WTC11 (cell line): ENCODE results near the gene PRSS33. TPM values are rescaled to one million over a fixed set of nuclear protein-coding genes. Genes with fewer than 3 reads are reported as not detected.

Experiments used
- ATAC-seq: fragments of 200-7000 bp; cut with Tn5 transposase; 2 replicates; pipeline ENCODE4 v1.10.0; 2021; ENCODE audit warnings: mild to moderate bottlenecking, moderate library complexity
- CTCF ChIA-PET: fragments of 300-600 bp; sonication (Branson Sonifier 250); formaldehyde crosslinking; loops from one replicate; lab custom pipeline; 2021; ENCODE audit warnings: antibody characterized with exemption; lab: Charles Lee
- POLR2A ChIA-PET: fragments of 350-600 bp; sonication (Branson Sonifier 250); formaldehyde crosslinking; loops from one replicate; lab custom pipeline; 2021; ENCODE audit warnings: antibody characterized with exemption; lab: Charles Lee
- DNase-seq: peaks from one replicate; pipeline ENCODE4 v3.0.0; 2021; ENCODE audit warnings: low spot score
- H3K27ac Mint-ChIP-seq: 2 replicates; pipeline ENCODE4 v1.8.0; 2021; ENCODE audit warnings: mixed read lengths
- H3K27me3 Mint-ChIP-seq: 2 replicates; pipeline ENCODE4 v1.8.0; 2021; ENCODE audit warnings: low read depth, mild to moderate bottlenecking, moderate library complexity, mixed read lengths
- H3K36me3 Mint-ChIP-seq: 2 replicates; pipeline ENCODE4 v1.8.0; 2021; ENCODE audit warnings: mixed read lengths
- H3K4me1 Mint-ChIP-seq: 2 replicates; pipeline ENCODE4 v1.8.0; 2022; ENCODE audit warnings: mixed read lengths
- H3K4me3 Mint-ChIP-seq: 2 replicates; pipeline ENCODE4 v1.8.0; 2021; ENCODE audit warnings: mild to moderate bottlenecking, moderate library complexity, mixed read lengths
- H3K9me3 Mint-ChIP-seq: 2 replicates; pipeline ENCODE4 v1.8.0; 2021; ENCODE audit warnings: mixed read lengths
- GTF2I ChIP-seq: fragments of 250-450 bp; sonication (Bioruptor Pico); conservative IDR thresholded peaks from 2 replicates; pipeline ENCODE4 v1.4.0; 2021; ENCODE audit warnings: mild to moderate bottlenecking
- KAT7 ChIP-seq: sonication (generic); formaldehyde crosslinking; IDR thresholded peaks from 2 replicates; pipeline ENCODE4 v1.8.1; 2023; ENCODE audit warnings: missing genetic modification reagents, mild to moderate bottlenecking, borderline replicate concordance
- NFE2L1 ChIP-seq: sonication (generic); formaldehyde crosslinking; IDR thresholded peaks from 2 replicates; pipeline ENCODE4 v1.8.1; 2023; ENCODE audit warnings: missing genetic modification reagents
- NR1H2 ChIP-seq: sonication (generic); formaldehyde crosslinking; IDR thresholded peaks from 2 replicates; pipeline ENCODE4 v1.9.0; 2021; ENCODE audit warnings: mild to moderate bottlenecking, moderate library complexity, missing genetic modification reagents
- RELA ChIP-seq: sonication (generic); formaldehyde crosslinking; IDR thresholded peaks from 2 replicates; pipeline ENCODE4 v1.8.1; 2022; ENCODE audit warnings: missing genetic modification reagents, mild to moderate bottlenecking, borderline replicate concordance
- ZBTB21 ChIP-seq: sonication (generic); formaldehyde crosslinking; IDR thresholded peaks from 2 replicates; pipeline ENCODE4 v1.8.1; 2023; ENCODE audit warnings: mild to moderate bottlenecking, missing genetic modification reagents, borderline replicate concordance
- ZNF671 ChIP-seq: fragments of 250-450 bp; sonication (Bioruptor Pico); IDR thresholded peaks from 2 replicates; pipeline ENCODE4 v1.8.0; 2021; ENCODE audit warnings: mild to moderate bottlenecking
- total RNA-seq: library from RNA; stranded (reverse); gene quantifications from 3 replicates; pipeline ENCODE4 v1.2.3, GENCODE V29; 2021
- TF ChIP-seq, protein P1 (sequence below): sonication (generic); formaldehyde crosslinking; conservative IDR thresholded peaks from 2 replicates; pipeline ENCODE4 v1.8.1; 2023; ENCODE audit warnings: mild to moderate bottlenecking, low read depth, missing genetic modification reagents, moderate library complexity
- TF ChIP-seq, protein P2 (sequence below): sonication (generic); formaldehyde crosslinking; IDR thresholded peaks from 2 replicates; pipeline ENCODE4 v1.8.1; 2023; ENCODE audit warnings: mild to moderate bottlenecking, moderate library complexity, missing genetic modification reagents
- TF ChIP-seq, protein P3 (sequence below): fragments of 250-450 bp; sonication (Bioruptor Pico); conservative IDR thresholded peaks from 2 replicates; pipeline ENCODE4 v1.9.0; 2021; ENCODE audit warnings: mild to moderate bottlenecking
- TF ChIP-seq, protein P4 (sequence below): fragments of 250-450 bp; sonication (Bioruptor Pico); IDR thresholded peaks from 2 replicates; pipeline ENCODE4 v1.9.0; 2021; ENCODE audit warnings: moderate library complexity, mild to moderate bottlenecking, inconsistent platforms, borderline replicate concordance
- TF ChIP-seq, protein P5 (sequence below): sonication (generic); formaldehyde crosslinking; IDR thresholded peaks from 2 replicates; pipeline ENCODE4 v1.8.1; 2023; ENCODE audit warnings: mild to moderate bottlenecking, missing genetic modification reagents, borderline replicate concordance
- TF ChIP-seq, protein P6 (sequence below): fragments of 250-450 bp; sonication (Bioruptor Pico); IDR thresholded peaks from 2 replicates; pipeline ENCODE4 v1.9.0; 2021; ENCODE audit warnings: mild to moderate bottlenecking

Gene PRSS33
- total RNA-seq, 1 experiment from 2014 or later = 0.24 TPM

DNA sequence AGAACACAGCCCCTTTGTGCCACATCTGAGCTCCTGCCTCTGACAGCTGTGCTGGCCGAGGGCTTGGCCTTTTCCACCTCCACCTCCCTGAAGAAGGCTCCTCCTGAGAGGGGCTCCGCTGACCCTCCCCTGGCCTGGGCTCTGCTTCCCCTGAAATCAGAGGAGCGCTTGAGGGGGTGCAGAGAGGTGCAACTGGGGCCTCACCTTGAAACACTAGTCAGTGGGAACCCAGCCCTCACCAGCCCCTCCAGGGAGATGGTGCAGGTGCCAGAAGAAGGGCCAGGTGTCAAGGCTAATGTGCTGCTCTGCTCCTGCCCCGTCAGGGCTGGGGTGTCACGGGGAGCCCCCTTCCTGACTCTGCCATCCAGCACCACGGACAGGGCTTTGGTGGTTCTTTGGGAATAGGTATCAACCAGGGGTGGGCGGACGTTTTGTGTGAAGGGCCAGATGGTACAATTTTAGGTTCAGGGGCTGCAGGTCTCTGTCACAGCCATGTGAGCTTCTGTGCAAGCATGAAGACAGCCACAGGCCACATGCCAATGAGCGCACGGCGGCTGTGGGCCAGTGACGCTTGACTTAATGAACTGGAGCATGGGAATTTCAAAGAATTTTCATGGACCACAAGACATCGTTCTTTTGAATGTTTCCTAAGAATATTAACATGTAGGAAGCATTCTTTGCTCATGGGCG is 40.6 kb upstream of the PRSS33 start:
- TF ChIP-seq KAT7 (CRISPR knock-in tag) (no peak), ZNF671 (CRISPR knock-in tag) (no peak)
- TF ChIP-seq, protein P1, sequence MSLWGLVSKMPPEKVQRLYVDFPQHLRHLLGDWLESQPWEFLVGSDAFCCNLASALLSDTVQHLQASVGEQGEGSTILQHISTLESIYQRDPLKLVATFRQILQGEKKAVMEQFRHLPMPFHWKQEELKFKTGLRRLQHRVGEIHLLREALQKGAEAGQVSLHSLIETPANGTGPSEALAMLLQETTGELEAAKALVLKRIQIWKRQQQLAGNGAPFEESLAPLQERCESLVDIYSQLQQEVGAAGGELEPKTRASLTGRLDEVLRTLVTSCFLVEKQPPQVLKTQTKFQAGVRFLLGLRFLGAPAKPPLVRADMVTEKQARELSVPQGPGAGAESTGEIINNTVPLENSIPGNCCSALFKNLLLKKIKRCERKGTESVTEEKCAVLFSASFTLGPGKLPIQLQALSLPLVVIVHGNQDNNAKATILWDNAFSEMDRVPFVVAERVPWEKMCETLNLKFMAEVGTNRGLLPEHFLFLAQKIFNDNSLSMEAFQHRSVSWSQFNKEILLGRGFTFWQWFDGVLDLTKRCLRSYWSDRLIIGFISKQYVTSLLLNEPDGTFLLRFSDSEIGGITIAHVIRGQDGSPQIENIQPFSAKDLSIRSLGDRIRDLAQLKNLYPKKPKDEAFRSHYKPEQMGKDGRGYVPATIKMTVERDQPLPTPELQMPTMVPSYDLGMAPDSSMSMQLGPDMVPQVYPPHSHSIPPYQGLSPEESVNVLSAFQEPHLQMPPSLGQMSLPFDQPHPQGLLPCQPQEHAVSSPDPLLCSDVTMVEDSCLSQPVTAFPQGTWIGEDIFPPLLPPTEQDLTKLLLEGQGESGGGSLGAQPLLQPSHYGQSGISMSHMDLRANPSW = no peak
- Mint-ChIP-seq H3K27me3 (peaks cover 5% of the 10 kb centered on the region; the same call in 1 of the 2 replicates), H3K4me3 (no peak overlapping the region), H3K9me3 (peaks cover 5% of the 10 kb centered on the region), H3K36me3 (no peaks in the 10 kb centered on the region), H3K27ac (no peak overlapping the region), H3K4me1 (no peaks in the 10 kb centered on the region)
- ATAC-seq (no peak), DNase-seq (no peak)
- ChIA-PET POLR2A (no interaction called here), CTCF (interaction anchor here (1.0 to 2.4 kb wide), 2 partner anchors 11 to 40 kb away, joined by 4 to 11 read pairs; no protein-coding TSS in a partner anchor)

DNA sequence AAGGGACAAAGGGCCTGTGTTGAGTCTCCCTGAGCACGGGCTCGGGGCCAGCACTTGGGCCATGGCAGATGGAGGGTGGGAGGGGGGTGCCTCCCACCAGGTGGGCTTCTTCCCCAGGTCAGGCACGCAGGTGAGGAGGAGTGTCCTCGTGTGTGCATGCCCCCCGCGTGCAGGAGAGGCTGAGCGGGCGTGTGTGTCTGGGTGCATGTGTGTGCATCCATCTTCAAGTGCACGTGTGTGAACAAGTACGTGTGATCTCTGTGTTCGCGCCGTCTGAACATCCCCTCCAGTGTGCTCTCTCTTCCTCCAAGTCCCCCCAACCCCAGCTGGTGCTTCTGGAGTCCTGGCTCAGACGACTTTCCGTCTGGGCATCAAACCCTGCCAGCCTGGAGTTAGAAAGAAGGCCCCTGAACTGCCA is 40.0 kb upstream of the PRSS33 start:
- H3K4me1 Mint-ChIP-seq = no peaks in the 10 kb centered on the region
- POLR2A ChIA-PET = no interaction called here

More for the DNA sequence above, 40.0 kb upstream of the PRSS33 start:
- CTCF ChIA-PET = interaction anchor here (1.0 to 2.4 kb wide), 4 partner anchors 12 to 56 kb away, joined by 3 to 11 read pairs (median 4); partner anchors contain the start of genes FLYWCH2 and PRSS41
- Mint-ChIP-seq H3K36me3 (no peaks in the 10 kb centered on the region), H3K27ac (no peak overlapping the region), H3K27me3 (no peaks in the 10 kb centered on the region), H3K4me3 (no peak overlapping the region), H3K9me3 (no peaks in the 10 kb centered on the region)
- DNase-seq = no peak
- no peak for ATAC-seq
- TF ChIP-seq, protein P1 = no peak
- no peak for TF ChIP-seq GTF2I
- no peak for TF ChIP-seq NFE2L1 (CRISPR knock-in tag)
- no peak for TF ChIP-seq ZBTB21 (CRISPR knock-in tag)
- TF ChIP-seq, protein P2, sequence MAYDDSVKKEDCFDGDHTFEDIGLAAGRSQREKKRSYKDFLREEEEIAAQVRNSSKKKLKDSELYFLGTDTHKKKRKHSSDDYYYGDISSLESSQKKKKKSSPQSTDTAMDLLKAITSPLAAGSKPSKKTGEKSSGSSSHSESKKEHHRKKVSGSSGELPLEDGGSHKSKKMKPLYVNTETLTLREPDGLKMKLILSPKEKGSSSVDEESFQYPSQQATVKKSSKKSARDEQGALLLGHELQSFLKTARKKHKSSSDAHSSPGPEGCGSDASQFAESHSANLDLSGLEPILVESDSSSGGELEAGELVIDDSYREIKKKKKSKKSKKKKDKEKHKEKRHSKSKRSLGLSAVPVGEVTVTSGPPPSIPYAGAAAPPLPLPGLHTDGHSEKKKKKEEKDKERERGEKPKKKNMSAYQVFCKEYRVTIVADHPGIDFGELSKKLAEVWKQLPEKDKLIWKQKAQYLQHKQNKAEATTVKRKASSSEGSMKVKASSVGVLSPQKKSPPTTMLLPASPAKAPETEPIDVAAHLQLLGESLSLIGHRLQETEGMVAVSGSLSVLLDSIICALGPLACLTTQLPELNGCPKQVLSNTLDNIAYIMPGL (CRISPR knock-in tag) = no peak
- no peak for TF ChIP-seq NR1H2 (CRISPR knock-in tag)
- TF ChIP-seq, protein P3, sequence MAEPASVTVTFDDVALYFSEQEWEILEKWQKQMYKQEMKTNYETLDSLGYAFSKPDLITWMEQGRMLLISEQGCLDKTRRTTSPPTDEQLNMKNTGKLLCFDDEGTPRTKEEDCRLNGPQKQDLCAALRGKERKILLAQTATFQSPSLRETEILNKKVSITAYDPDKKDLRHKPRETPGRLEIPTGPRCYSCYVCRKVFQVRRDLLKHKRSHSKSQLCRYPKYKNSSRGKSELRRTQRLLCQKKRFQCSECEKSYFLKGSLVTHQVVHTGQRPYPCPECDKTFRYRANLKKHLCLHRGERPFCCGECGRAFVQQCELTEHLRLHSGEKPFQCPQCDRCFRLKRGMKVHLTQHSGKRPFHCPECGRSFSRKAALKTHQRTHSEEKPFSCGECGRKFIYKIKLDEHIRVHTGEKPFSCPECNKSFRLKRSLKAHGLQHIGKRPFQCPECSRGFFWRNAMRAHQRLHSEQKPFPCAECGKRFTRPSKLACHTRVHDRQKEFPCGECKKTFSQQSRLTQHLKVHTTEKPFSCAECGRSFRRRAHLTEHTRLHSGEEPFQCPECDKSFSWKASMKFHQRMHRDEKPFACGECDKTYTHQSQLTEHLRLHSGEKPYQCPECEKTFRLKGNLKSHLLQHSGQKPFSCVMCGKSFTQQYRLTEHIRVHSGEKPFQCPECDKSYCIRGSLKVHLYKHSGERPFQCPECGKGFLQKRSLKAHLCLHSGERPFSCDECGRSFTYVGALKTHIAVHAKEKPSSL (CRISPR knock-in tag) = no peak
- TF ChIP-seq, protein P4, sequence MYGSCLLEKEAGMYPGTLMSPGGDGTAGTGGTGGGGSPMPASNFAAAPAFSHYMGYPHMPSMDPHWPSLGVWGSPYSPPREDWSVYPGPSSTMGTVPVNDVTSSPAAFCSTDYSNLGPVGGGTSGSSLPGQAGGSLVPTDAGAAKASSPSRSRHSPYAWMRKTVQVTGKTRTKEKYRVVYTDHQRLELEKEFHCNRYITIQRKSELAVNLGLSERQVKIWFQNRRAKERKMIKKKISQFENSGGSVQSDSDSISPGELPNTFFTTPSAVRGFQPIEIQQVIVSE (CRISPR knock-in tag) = no peak
- TF ChIP-seq RELA (CRISPR knock-in tag) = no peak
- TF ChIP-seq, protein P5, sequence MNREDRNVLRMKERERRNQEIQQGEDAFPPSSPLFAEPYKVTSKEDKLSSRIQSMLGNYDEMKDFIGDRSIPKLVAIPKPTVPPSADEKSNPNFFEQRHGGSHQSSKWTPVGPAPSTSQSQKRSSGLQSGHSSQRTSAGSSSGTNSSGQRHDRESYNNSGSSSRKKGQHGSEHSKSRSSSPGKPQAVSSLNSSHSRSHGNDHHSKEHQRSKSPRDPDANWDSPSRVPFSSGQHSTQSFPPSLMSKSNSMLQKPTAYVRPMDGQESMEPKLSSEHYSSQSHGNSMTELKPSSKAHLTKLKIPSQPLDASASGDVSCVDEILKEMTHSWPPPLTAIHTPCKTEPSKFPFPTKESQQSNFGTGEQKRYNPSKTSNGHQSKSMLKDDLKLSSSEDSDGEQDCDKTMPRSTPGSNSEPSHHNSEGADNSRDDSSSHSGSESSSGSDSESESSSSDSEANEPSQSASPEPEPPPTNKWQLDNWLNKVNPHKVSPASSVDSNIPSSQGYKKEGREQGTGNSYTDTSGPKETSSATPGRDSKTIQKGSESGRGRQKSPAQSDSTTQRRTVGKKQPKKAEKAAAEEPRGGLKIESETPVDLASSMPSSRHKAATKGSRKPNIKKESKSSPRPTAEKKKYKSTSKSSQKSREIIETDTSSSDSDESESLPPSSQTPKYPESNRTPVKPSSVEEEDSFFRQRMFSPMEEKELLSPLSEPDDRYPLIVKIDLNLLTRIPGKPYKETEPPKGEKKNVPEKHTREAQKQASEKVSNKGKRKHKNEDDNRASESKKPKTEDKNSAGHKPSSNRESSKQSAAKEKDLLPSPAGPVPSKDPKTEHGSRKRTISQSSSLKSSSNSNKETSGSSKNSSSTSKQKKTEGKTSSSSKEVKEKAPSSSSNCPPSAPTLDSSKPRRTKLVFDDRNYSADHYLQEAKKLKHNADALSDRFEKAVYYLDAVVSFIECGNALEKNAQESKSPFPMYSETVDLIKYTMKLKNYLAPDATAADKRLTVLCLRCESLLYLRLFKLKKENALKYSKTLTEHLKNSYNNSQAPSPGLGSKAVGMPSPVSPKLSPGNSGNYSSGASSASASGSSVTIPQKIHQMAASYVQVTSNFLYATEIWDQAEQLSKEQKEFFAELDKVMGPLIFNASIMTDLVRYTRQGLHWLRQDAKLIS (CRISPR knock-in tag) = no peak
- TF ChIP-seq, protein P6, sequence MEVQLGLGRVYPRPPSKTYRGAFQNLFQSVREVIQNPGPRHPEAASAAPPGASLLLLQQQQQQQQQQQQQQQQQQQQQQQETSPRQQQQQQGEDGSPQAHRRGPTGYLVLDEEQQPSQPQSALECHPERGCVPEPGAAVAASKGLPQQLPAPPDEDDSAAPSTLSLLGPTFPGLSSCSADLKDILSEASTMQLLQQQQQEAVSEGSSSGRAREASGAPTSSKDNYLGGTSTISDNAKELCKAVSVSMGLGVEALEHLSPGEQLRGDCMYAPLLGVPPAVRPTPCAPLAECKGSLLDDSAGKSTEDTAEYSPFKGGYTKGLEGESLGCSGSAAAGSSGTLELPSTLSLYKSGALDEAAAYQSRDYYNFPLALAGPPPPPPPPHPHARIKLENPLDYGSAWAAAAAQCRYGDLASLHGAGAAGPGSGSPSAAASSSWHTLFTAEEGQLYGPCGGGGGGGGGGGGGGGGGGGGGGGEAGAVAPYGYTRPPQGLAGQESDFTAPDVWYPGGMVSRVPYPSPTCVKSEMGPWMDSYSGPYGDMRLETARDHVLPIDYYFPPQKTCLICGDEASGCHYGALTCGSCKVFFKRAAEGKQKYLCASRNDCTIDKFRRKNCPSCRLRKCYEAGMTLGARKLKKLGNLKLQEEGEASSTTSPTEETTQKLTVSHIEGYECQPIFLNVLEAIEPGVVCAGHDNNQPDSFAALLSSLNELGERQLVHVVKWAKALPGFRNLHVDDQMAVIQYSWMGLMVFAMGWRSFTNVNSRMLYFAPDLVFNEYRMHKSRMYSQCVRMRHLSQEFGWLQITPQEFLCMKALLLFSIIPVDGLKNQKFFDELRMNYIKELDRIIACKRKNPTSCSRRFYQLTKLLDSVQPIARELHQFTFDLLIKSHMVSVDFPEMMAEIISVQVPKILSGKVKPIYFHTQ (CRISPR knock-in tag) = no peak
